Progenitor cell of endocrine pancreas (in vitro differentiated cells): Measurements from ENCODE around the gene CFAP69. TPM values are rescaled to one million over a fixed set of nuclear protein-coding genes. Genes with fewer than 3 reads are reported as not detected.

Source experiments
- DNase-seq: peaks from one replicate; pipeline ENCODE4 v3.0.0; 2021; ENCODE audit warnings: low spot score; ENCODE audit not compliant: unreplicated experiment
- H3K27ac Mint-ChIP-seq: 2 replicates; pipeline ENCODE4 v1.8.0; 2021; ENCODE audit warnings: mild to moderate bottlenecking, moderate library complexity, mixed read lengths
- H3K27me3 Mint-ChIP-seq: 2 replicates; pipeline ENCODE4 v1.8.0; 2021; ENCODE audit warnings: mixed read lengths
- H3K36me3 Mint-ChIP-seq: 2 replicates; pipeline ENCODE4 v1.8.0; 2022; ENCODE audit warnings: mixed read lengths; ENCODE audit not compliant: insufficient read depth
- H3K4me1 Mint-ChIP-seq: 2 replicates; pipeline ENCODE4 v1.8.0; 2021; ENCODE audit warnings: low read depth, mixed read lengths
- H3K4me3 Mint-ChIP-seq: 2 replicates; pipeline ENCODE4 v1.8.0; 2021; ENCODE audit warnings: low read depth, mild to moderate bottlenecking, moderate library complexity, mixed read lengths
- H3K9me3 Mint-ChIP-seq: 2 replicates; pipeline ENCODE4 v1.8.0; 2021; ENCODE audit warnings: low read depth, mixed read lengths
- total RNA-seq: library from RNA; stranded (reverse); gene quantifications from 2 replicates; pipeline ENCODE4 v1.2.1, GENCODE V29; 2021
- TF ChIP-seq, protein P1 (sequence below): fragments of 200-600 bp; sonication (generic); IDR thresholded peaks from one replicate; pipeline ENCODE4 v1.5.0; 2021; ENCODE audit warnings: antibody characterized with exemption, mild to moderate bottlenecking; ENCODE audit not compliant: unreplicated experiment

The CFAP69 gene
- total RNA-seq, 1 donor from 2014 or later = 12.4 TPM

DNA sequence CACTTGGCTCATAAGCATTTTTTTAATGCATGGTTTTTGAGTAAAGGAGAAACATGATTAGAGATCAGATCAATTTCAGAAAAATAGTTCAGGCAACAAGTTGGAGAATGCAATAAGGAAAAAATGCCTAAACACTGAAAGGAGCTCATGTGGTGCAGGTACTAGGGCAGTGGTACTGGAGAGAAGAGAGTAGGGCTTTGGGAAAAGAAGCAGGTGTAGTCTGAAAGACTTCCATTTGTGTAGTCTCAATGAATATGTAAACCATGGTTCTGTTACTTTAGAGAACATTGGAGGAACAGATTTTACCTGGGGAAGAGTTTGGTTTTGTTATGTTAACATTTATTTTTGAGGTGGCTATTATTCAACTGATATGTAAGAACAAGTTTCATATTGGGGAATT, 107.0 kb downstream of the CFAP69 start:
- no peaks in the 10 kb centered on the region for H3K27me3 Mint-ChIP-seq
- peaks cover 14% of the 10 kb centered on the region for H3K36me3 Mint-ChIP-seq
- no peak for DNase-seq
- TF ChIP-seq, protein P1, sequence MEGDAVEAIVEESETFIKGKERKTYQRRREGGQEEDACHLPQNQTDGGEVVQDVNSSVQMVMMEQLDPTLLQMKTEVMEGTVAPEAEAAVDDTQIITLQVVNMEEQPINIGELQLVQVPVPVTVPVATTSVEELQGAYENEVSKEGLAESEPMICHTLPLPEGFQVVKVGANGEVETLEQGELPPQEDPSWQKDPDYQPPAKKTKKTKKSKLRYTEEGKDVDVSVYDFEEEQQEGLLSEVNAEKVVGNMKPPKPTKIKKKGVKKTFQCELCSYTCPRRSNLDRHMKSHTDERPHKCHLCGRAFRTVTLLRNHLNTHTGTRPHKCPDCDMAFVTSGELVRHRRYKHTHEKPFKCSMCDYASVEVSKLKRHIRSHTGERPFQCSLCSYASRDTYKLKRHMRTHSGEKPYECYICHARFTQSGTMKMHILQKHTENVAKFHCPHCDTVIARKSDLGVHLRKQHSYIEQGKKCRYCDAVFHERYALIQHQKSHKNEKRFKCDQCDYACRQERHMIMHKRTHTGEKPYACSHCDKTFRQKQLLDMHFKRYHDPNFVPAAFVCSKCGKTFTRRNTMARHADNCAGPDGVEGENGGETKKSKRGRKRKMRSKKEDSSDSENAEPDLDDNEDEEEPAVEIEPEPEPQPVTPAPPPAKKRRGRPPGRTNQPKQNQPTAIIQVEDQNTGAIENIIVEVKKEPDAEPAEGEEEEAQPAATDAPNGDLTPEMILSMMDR = no peak
- H3K4me3 Mint-ChIP-seq = no peak overlapping the region
- peaks cover 7% of the 10 kb centered on the region for H3K4me1 Mint-ChIP-seq
- H3K27ac Mint-ChIP-seq = no peak overlapping the region
- H3K9me3 Mint-ChIP-seq = no peaks in the 10 kb centered on the region

Other genes starting within 250 kb of the CFAP69 start
- 5.1 and 5.8 TPM in 2 replicates for gene STEAP1, start 90.7 kb upstream of the CFAP69 start, total RNA-seq
- gene STEAP2, start 33.4 kb upstream of the CFAP69 start, total RNA-seq = 4.9 and 5.3 TPM in 2 replicates
- not detected in 2 replicates for gene FAM237B, start 76.1 kb downstream of the CFAP69 start, total RNA-seq
- 25.1 and 25.3 TPM in 2 replicates for gene GTPBP10, start 101.5 kb downstream of the CFAP69 start, total RNA-seq
- gene CLDN12, start 158.3 kb downstream of the CFAP69 start, total RNA-seq = 48.9 and 56.6 TPM in 2 replicates
- not detected in 2 replicates for gene PTTG1IP2, start 224.5 kb downstream of the CFAP69 start, total RNA-seq